Left forelimb (tissue), 1 donor: ENCODE data around the gene PNKD.

Experiments
- DNase-seq: peaks from one replicate; pipeline ENCODE4 v3.0.0-alpha.2; 2018; ENCODE audit warnings: low spot score

Gene PNKD

DNA sequence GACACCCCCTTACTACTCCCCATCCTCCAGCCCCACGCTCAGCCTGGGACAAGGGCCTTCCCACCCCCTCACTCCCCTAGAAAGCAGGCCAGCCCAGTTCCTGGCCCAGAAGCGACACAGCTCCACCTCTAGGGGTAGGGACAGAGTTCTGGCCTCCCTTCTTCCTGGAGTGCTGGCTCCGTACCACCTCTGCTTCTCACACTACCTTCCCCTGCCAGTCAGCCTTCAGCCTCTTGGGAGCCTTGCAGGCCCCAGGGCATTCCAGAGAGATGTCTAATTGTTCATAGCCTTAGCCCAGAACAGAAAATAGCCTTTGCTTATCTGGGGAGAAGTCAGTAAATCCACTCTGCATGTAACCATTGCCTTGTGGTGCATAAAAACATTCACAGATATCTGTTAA is 73.3 kb downstream of the PNKD start:
- DNase-seq: no peak

DNA sequence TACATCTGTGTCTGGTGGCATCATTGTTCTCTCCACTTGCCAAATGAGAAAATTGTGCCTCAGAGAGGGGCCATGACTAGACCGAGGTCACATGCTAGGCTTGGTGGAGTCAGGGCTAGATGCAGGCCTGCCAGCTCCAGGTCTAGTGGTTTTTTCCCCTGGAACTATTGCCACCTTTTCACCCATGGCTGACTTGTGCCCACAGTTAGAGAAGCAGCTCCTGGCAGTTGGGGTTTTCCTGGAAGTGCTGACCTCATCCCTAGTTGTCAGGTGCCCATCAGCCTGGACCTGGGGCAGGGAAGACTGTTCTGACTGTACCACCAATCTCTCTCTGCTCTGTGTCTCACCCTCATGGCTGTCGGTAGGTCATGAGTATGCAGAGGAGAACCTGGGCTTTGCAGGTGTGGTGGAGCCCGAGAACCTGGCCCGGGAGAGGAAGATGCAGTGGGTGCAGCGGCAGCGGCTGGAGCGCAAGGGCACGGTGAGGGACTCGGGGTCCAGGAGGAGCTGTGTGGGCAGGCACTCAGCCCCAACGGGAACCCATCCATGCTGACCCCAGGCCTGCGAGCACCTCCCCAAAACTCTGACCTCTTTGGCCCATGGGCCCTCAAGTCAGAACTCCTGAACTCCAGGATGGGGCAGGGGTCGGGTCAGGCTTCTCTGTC is 73.9 kb downstream of the PNKD start:
- DNase-seq: no peak

DNA sequence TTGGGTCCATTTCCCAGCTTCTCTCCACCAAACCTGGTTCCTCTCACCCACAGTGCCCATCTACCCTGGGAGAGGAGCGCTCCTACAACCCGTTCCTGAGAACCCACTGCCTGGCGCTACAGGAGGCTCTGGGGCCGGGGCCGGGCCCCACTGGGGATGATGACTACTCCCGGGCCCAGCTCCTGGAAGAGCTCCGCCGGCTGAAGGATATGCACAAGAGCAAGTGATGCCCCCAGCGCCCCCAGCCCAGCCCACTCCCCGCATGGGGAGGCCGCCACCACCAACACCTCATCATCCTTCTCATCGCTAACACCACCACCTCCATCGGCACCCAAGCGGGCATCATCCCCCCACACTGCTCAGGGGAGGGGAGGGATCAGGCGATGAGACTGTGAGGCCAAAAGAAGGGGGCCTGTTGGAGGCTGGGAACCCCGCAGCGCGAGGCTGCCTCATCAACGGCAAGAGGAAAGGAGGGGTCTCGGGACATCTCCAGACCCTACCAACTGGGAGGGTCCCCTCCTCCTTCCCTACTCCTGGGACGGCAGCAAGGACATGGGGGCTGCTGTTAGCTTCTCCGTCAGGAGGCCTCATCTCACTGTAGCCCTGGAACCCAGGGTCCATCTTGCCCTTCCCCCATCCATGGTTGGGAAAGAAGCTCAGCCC is 74.6 kb downstream of the PNKD start:
- no peak for DNase-seq

DNA sequence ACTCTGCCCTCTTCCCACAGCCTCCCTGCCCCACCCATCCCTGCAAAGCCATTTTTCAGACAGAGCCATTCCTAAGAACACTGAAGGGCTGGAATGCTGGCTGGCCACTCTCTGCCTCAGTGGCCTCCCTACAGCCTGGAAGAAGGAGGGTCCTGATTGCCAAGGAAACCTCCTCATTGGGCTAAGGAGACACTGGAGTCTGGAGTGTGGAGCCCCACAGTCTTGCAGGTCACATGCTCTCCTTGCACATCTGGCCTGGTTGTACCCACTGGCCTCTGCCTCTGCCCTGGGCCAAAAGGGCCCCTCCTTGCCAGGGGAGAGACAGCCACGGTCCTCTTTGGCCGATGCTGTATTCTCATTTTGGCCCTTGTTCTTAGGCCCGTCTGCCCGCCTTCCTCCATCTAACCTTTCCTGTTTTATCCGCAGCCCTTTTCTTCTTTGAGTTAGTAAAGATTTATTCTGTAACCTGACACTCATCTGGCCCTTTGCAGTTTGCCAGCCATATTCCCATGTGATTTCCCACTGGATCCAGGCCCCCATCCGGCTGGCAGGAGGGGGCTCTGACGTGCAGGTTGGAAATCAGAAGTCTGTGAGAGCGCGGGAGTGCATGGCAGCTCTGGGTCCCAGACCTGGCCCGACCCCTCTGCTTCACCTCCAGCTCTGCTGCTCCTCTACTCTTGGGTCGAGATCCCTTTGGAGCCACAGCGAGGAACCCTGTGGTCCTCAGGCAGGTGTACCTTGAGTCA is 75.3 kb downstream of the PNKD start:
- DNase-seq: no peak

DNA sequence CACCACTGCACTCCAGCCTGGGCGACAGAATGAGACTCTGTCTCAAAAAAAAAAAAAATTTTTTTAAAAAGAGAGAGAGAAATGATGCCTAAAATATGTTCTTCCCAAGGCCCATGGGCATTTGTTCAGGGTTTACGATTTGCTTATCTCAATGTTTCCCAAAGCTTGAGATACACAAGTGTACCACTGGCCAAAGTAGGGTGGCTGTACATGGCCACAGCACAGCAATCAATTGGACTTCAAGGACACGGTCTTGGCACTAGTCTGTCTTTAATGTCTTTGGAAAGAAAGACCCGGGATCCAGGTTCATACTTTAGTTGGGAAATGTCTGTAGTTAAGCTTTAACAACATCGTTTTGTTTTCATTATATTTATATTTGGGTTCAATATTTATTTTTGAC is 76.9 kb downstream of the PNKD start:
- DNase-seq: no peak

DNA sequence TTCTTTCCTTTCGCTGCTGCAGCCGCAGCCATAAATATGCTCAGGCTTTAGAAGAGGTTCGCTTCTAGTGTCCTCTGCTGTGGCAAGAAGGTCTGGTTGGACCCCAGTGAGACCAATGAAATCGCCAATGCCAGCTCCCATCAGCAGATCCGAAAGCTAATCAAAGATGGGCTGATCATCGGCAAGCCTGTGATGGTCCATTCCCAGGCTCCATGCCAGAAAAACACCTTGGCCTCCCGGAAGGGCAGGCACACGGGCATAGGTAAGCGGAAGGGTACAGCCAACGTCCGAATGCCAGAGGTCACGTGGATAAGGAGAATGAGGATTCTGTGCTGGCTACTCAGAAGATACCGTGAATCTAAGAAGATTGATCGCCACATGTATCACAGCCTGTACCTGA is 83.7 kb downstream of the PNKD start:
- DNase-seq: no peak

DNA sequence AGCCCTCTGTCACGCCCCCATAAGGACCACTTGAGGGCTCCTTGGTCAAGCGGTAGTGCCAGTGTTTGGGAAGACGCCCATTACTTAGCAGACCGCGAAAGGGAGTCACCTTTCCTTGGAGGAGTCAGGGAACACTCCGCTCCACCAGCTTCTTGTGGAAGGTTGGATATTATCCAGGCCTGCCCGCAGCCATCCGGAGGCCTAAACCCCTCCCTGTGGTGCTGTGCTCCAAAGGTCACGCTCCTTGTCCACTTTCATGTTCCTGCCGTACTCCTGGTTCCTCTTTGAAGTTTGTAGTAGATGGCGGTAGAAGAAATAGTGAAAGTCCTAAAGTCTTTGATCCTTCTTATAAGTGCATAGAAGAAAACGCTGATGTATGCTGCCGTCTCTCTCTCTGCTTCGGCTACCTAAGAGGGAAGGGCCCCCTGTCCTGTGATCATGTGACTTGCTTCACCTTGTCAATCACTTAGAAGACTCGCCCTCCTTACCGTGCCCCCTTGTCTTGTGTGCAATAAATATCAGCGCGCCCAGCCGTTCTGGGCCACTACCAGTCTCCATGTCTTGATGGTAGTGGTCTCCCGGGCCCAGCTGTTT is 84.6 kb downstream of the PNKD start:
- no peak for DNase-seq

DNA sequence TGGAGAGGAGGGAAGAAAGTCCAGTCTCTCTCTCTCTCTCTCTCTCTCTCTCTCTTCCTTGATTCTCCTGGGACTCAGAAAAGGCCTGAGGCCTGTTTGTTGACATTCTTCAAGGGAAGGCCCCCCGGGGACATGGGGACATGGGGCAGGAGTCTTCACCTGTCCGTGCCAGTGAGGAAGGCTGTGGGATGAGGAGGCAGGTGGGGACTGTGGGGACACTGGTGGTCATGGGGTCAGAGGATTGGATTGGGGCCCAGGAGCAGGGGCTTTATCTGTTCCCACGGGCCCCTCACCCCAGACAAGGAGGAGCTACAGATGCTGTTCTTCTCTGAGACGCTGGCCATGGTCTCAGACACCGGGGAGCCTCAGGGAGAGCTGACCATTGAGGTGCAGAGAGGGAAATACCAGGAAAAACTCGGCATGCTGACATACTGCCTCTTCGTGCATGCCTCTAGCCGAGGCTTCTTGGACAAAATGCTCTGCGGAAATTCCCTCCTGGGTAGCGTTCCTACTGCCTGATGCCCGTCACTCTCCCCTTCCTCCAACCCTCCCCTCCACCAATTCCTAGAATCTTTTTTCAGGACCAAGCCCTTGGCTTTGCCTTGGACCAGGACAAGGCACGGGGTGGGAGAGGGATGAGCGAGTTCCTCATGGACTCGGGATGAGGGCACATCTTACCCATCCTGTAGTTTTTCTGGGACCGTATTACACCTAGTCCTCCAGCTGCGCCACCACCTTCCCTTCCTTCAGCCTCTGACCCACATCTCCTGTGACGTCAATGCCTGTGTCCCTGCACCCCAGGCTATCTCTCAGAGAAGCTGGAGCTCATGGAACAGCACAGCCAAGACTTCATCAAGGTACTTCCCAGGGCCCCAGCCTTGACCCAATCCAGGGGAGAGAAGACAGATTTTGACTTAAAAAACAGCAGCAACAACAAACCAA is 87.2 kb downstream of the PNKD start:
- no peak for DNase-seq

DNA sequence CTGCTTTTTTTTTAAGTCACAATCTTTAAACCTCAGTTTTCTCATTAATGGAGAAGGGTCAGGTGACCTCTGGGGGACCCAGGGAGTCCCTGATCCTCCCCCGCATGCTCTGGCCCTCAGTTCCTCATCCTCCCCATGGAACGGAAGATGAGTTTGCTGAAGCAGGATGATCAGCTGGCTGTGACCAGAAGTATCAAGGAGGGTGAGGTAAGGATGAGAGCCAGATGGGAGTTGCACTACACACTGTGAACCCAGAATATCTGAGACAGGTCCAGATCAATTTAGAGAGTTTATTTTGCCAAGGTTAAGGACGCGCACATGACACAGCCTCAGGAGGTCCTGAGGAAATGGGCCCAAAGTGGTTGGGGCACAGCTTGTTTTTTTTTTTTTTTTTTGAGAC is 90.1 kb downstream of the PNKD start:
- DNase-seq: no peak

DNA sequence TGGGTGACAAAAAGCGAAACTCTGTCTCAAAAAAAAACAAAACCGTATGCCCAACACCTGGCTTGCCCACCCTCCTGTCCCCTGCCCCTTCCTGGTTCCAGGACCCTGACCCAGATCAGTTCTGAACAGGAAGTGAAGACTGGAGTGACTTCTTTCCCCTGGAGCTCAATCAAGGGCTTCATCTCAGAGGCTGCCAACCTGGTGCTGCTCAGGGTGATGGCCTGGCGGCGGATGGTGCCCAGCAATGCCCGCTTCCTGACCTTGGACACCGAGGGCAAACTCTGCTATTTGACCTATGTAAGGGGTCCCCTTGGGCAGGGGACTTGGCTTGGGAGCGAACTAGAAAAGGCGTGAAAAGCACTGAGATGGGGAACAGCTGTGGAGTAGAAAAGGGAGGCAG is 92.3 kb downstream of the PNKD start:
- DNase-seq: no peak

DNA sequence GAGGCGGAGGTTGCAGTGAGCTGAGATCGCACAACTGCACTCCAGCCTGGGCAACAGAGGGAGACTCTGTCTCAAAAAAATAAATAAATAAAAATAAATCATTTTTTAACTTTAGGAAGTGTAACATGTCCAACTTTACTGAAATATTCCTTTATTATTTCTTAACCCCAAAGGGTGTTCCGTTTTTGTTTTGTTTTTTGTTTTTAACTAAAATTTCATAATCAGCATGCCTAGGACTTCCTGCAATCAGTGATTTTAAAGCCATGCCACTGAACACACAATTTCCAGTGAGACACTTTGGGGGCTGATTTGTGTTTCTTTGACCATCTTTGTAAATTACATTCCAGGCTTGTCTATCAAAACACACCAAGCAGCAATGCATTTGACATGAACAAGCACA is 93.4 kb downstream of the PNKD start:
- no peak for DNase-seq

DNA sequence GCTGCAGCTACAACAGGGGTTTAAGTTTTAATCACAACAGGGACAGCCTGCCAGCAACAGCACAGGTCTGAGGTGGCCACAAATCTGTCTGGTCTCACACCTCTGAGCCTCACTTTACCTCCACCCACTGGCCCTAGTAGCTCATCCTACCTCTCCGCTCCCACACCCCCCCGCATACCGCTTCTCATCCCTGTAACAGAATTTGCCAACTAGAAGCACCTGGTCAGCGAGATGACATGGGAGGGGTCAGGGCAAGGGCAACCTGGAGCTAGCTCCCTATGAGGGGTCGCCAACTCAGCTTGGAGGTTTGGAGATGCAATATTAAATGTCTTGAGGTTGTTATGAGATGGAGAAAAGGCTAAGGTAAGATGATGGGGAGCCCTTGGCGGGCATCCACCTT is 93.9 kb downstream of the PNKD start:
- DNase-seq: no peak

DNA sequence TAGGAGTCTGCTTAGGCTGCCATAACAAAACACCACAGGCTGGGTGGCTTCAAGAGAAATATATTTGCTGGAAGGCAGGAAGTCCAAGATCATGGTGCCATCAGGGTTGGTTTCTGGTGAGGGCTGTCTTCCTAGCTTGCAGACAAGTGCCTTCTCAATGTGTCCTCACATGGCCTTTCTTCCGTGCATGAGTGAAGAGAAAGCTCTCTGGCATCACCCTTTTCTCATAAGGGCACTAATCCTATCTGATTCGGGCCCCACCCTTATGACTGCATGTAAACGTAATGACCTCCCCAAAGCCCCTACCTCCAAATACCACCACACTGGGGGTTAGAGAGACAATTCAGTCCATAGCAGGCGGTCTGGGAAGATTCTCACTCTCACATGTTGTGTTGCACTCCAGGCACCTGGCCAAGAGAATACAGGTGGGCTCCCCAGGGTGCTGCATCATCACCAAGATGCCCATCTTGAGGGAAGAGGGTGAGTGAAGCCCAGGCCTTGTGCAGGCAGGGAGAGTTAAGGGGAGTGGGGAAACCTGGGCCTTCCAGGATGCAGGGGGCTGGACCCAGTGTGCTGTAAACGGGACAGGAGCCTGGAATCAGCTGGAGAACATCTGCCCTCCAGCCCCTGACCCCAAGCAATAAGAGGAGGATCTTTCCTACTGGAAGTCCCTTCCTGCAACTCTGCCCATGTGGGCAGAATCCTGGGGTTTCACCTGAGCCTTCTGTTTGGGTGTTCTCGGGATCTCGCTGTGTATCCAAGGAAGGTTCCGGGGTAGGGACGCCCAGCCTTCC is 96.5 kb downstream of the PNKD start:
- no peak for DNase-seq

DNA sequence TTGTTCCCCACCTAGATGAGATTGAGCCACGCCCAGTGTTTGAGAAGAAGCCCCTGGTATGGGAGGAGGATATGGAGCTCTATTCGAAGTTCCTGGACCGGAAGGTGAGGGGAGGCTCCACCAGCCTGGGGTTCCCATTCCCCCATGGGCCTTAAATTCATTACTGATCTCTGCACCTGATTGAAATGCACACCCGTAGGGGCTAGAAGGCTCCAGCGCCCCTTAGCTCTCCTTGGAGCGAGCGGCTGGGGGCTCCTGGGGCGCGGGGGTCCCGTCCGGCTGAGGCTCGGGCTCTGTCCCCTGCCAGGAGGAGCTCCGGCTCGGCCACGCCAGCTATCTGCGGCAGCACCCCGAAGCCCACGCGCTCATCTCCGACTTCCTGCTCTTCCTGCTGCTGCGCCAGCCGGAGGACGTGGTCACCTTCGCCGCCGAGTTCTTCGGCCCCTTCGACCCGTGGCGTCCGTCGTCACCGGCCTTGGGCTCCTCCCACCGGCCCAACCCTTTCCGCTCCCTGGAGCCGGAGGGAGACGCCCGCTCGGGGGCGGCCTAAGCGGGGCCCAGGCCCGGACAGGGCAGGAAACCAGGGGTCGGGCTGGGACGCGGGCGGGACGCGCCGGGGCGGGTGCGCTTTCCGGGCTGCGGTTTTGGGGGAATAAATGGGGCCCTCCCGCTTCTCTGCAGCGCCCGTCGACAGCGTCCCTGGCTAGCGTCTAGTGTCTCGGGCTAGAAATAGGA is 97.3 kb downstream of the PNKD start:
- DNase-seq: peak; percentile 88

DNA sequence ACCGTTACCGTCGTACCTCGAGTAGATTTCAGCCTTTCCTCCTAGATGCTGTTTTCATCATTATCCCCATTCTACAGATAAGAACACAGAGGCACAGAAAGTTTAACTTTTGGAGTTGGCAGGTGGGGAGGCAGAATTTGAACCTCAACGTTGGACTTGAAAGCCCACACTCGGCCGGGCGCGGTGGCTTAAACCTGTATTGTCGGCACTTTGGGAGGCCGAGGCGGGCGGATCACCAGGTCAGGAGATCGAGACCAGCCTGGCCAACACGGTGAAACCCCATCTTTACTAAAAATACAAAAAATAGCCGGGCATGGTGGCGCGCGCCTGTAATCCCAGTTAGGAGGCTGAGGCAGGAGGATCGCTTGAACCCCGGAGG is 97.8 kb downstream of the PNKD start:
- no peak for DNase-seq

DNA sequence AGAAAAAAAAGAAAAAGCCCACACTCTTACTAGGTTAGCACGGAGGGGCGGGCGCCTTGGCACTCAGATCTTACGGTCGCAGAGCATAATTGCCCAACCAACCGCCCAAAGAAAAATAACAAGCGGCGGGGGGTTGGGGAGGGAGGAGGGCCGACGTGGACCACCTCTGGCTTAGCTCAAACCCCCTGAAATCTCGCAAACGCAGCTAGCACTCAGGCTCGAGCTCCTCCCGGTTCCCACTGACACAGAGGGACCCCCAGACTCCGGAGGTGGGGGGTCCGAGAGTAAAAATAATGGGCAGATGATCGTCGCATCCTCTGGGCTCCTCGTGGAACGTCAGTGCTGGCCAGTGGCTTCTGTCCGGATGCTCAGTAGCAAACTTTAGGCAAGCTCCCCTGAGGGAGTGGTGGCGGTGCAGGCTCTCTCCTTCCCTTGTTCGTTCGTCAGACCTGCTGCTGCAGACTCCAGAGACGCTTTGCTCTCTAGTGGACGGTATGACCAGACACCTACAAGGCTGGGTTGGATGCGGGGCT is 98.4 kb downstream of the PNKD start:
- DNase-seq: no peak

DNA sequence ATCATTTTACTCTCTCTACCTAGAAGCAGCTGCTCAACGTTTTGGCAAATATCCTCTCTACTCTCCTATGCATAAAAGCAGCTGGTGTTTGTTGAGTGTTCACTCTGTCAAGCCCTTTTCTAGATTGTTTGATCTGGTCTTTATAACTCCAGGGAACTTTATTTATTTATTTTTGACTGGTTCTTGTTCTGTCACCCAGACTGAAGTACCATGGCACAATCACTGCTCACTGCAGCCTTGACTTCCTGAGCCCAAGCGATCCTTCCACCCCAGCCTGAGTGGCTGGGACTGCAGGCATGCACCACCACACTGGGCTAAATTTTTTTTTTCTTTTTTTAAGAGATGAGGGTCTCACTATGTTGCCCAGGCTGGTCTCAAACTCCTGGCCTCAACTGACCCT is 99.0 kb downstream of the PNKD start:
- no peak for DNase-seq

DNA sequence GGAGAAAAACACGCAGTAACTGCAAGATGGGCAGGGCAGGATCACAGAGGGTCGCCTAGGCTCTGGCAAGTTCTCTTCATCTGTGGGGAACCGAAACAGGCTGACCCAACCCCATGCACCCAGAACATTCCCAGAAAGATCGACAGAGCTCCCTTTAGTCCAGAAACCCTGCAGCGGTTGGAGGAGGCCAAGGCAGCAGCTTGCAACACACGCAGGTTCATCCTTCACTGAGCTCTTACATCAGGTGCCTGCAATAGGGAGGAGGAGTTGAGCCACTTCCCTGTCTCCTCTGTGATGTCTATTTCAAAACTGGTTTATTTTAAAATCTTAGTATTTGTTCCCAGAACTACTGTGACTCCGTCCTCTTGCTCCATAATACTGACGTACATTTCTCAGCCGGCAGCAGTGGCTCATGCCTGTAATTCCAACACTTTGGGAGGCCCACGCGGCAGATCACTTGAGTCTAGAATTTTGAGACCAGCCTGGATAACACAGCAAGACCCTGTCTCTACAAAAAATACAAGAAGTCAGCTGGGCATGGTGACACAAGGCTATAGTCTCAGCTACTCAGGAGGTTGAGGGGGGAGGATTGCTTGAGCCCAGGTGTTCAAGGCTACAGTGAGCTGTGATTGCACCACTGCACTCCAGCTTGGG is 100.2 kb downstream of the PNKD start:
- no peak for DNase-seq

DNA sequence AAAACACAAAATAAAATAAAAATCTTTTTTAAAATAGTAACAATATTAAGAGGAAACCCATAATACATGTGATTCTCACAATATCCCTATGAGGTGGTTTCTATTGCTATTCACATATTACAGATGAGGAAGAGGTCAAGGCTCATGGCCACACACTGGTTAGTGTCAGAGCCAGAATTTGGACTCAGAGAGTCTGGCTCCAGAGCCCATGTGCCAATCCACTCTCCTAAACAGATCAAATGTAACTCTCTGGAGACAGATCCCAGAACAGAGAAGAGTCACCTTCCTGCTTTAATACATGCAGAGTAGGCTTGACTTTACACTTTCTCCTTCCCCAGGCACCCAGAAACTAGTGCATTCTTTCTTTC is 101.6 kb downstream of the PNKD start:
- no peak for DNase-seq

DNA sequence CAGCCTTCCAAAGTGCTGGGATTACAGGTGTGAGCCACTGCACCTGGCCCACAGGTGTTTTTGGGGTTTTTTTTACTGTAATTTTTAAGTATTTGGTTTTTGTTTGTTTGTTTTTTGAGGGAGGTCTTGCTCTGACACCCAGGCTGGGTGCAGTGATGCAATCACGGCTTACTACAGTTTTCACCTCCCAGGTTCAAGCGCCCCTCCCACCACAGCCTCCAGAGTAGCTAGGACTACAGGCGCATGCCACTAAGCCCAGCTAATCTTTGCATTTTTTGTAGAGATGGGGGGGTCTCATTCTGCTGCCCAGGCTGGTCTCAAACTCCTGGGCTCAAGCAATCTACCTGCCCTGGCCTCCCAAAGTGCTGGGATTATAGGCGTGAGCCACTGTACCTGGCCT is 104.5 kb downstream of the PNKD start:
- DNase-seq: no peak
